Activated naive CD4-positive, alpha-beta T cell treated with anti-CD3 and anti-CD28 coated beads, Interleukin-2, amount 50 U/mL, for 72 hours (primary cell): ENCODE results near the gene ZNF681. TPM values are rescaled to one million over a fixed set of nuclear protein-coding genes. Genes with fewer than 3 reads are reported as not detected.

Source experiments
- ATAC-seq, 2 donors: fragments of 150-1000 bp; cut with Tn5 transposase; 2 replicates each; pipeline ENCODE4 v1.10.0; 2021; ENCODE audit warnings: mild to moderate bottlenecking in 2 of 2, moderate library complexity in 2 of 2
- DNase-seq, 2 donors: peaks; one replicate each; pipeline ENCODE4 v3.0.0; 2021 to 2022; ENCODE audit warnings: low spot score in 2 of 2
- H3K27ac Mint-ChIP-seq, 2 donors: one replicate each; pipeline ENCODE4 v1.8.0; 2022; ENCODE audit warnings: mild to moderate bottlenecking in 2 of 2, mixed read lengths in 2 of 2
- H3K36me3 Mint-ChIP-seq, 2 donors: one replicate each; pipeline ENCODE4 v1.8.0; 2022; ENCODE audit warnings: mixed read lengths in 2 of 2
- H3K9me3 Mint-ChIP-seq, 2 donors: one replicate each; pipeline ENCODE4 v1.8.0; 2022; ENCODE audit warnings: mixed read lengths in 2 of 2
- total RNA-seq, 2 donors: library from RNA; stranded (reverse); gene quantifications; one replicate each; pipeline ENCODE4 v1.2.3, GENCODE V29; 2022

The ZNF681 gene
- total RNA-seq = 1 to 10 TPM; 2.4 to 5.8 TPM

DNA sequence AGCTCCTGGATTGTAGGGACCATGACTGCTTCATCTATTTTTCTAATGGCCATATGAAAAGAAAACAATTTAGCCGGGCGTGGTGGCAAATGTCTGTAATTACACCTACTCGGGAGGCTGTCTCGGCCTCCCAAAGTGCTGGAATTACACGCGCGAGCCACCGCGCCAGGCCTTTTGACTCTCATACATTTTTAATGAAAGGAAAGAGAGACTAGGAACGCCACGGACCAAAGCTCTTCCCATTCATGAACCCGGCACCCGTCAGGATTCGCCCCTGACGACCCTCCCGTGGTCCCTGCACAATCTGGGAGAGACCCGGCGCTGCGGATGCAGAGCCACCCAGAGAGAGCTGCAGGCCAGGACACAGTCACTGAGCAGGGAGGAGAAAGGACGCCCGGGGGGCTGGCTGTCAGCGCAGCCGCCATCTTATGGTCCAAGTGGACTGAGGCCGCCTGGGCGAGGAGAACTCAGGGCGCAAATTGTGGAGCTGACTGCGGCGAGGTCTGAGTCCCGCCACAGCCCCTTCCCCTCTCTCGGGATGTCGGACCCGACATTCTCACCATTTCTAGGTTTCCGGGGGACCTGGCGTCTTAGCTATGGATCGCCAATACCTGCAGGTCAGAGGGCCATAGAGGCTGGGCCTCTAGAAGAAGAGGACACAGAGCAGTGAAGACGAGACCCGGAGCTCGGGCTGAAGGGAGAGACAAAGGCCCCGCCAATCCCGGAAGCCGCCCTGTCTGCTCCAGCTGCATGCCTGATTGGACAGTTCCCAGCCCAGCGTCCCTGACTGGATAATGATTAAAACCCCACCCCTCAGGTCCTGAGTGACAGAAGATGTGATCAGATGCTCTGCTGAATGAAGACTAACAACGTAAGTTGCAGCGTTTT is at the start of gene ZNF681:
TSS of gene ZNF681 (minus strand) at position 705 of the 888 bp plus-strand sequence. CDS start at position 563, 142 bp downstream.
- H3K36me3 Mint-ChIP-seq = peaks cover 26 to 47% of the 10 kb centered on the region in 2 donors
- peak within 1 kb of the TSS; percentile 96 to 97 for H3K27ac Mint-ChIP-seq
- peak; percentile 90 to 91 for ATAC-seq

GRCh38 chr19:23804676-23805075 is 46.0 kb upstream of the ZNF681 start:
- no peak for DNase-seq
- no peaks in the 10 kb centered on the region for H3K9me3 Mint-ChIP-seq
- no peak for ATAC-seq
- H3K27ac Mint-ChIP-seq = no peak overlapping the region
- H3K36me3 Mint-ChIP-seq = peaks cover 9 to 10% of the 10 kb centered on the region in 2 donors

More for the DNA sequence above, at the start of gene ZNF681:
- DNase-seq = peak; percentile 79 to 90
- peaks cover 7 to 10% of the 10 kb centered on the region in 2 donors for H3K9me3 Mint-ChIP-seq

DNA sequence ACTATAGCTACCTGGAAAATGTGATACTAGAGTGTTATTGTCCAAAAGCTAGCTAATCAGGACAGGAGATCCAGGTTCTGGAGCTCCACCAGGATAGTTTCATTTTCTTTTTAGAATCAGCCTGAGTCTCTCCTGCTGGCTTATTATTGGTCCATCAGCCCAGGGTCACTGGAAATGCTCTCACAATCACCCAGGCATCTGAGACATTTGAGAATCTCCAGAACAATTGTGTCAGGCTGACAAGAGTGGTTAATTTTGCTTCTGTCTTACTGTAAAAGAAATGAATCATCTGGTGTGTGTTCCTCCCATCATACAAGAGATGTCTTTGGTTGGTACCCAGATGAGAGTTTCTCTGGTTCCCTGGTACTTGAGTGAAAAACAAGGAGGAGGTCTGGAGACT is 43.6 kb upstream of the ZNF681 start:
- peak in 1 of 2 donors; percentile 61 for ATAC-seq
- H3K36me3 Mint-ChIP-seq = peaks cover 9 to 12% of the 10 kb centered on the region in 2 donors
- H3K27ac Mint-ChIP-seq = peak overlapping the region in 1 of 2 donors; percentile 82
- DNase-seq = no peak
- H3K9me3 Mint-ChIP-seq = peaks cover 0 to 6% of the 10 kb centered on the region in 2 donors

- no peak for ATAC-seq
- H3K27ac Mint-ChIP-seq = peak overlapping the region in 1 of 2 donors; percentile 82
- DNase-seq = no peak
- H3K36me3 Mint-ChIP-seq = peaks cover 14 to 15% of the 10 kb centered on the region in 2 donors
- peaks cover 0 to 6% of the 10 kb centered on the region in 2 donors for H3K9me3 Mint-ChIP-seq
Measured at GRCh38 chr19:23801803-23802202, 43.1 kb upstream of the ZNF681 start.

GRCh38 chr19:23800868-23801267 is 42.2 kb upstream of the ZNF681 start:
- Mint-ChIP-seq H3K36me3 (peaks cover 18 to 23% of the 10 kb centered on the region in 2 donors), H3K9me3 (peaks cover 0 to 6% of the 10 kb centered on the region in 2 donors), H3K27ac (no peak overlapping the region)
- DNase-seq = no peak
- ATAC-seq = no peak

DNA sequence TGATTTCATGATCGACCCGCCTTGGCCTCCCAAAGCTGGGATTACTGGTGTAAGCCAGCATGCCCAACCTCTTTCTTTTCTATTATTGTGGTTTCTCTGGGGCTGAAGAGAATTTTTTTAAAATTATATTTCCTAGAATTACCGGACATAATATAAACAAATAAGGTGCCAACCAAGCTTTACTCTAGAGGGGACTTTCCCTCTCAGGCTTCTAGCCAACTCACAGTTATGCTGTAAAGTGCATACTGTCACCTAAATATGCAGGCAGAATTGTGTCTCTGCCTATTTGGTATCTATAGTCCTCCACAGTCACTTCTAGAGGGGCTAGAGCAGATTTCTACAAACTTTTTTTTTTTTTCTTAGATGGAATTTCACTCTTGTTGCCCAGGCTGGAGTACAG is 41.6 kb upstream of the ZNF681 start:
- ATAC-seq = no peak
- no peak overlapping the region for H3K27ac Mint-ChIP-seq
- H3K36me3 Mint-ChIP-seq = peaks cover 24 to 29% of the 10 kb centered on the region in 2 donors
- peaks cover 0 to 8% of the 10 kb centered on the region in 2 donors for H3K9me3 Mint-ChIP-seq
- no peak for DNase-seq

- no peak for DNase-seq
Measured at GRCh38 chr19:23799321-23799720, 40.6 kb upstream of the ZNF681 start.

GRCh38 chr19:23795462-23795861 is 36.8 kb upstream of the ZNF681 start:
- DNase-seq (no peak), ATAC-seq (no peak)
- peaks cover 25 to 36% of the 10 kb centered on the region in 2 donors for H3K36me3 Mint-ChIP-seq
- peak overlapping the region in 1 of 2 donors; percentile 60 for H3K27ac Mint-ChIP-seq
- peaks cover 3 to 14% of the 10 kb centered on the region in 2 donors for H3K9me3 Mint-ChIP-seq

More at GRCh38 chr19:23799321-23799720, 40.6 kb upstream of the ZNF681 start:
- Mint-ChIP-seq H3K36me3 (peaks cover 27 to 34% of the 10 kb centered on the region in 2 donors), H3K27ac (peak overlapping the region; percentile 40 to 60), H3K9me3 (peaks cover 0 to 14% of the 10 kb centered on the region in 2 donors)
- ATAC-seq = peak; percentile 74 to 81

- no peak for ATAC-seq
- no peak for DNase-seq
- H3K27ac Mint-ChIP-seq = no peak overlapping the region
- H3K36me3 Mint-ChIP-seq = peaks cover 33 to 42% of the 10 kb centered on the region in 2 donors
- peaks cover 3 to 13% of the 10 kb centered on the region in 2 donors for H3K9me3 Mint-ChIP-seq
Measured at GRCh38 chr19:23792784-23793183, 34.1 kb upstream of the ZNF681 start.

- Mint-ChIP-seq H3K9me3 (peaks cover 3 to 8% of the 10 kb centered on the region in 2 donors), H3K36me3 (peaks cover 31 to 33% of the 10 kb centered on the region in 2 donors), H3K27ac (no peak overlapping the region)
- ATAC-seq (no peak), DNase-seq (no peak)
Measured at GRCh38 chr19:23790641-23791488, 32.2 kb upstream of the ZNF681 start.

DNA sequence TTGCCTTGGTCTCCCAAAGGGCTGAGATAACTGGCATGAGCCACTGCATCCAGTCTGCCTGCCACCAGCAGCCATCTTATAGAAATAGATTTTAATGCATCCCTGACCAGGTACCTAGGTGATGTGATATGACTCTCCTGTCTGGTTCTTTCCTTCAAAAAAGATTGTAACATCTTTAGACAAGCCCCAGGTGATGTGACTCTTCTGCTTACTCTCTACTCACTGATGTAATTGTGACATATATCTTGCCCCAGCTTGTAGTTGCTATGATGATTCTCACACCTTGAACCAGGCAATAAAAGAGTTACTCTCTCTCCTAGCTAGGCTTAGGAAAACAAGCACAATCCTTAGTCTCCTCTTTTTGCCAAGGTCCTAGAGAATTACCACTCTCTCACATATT is 30.6 kb upstream of the ZNF681 start:
- Mint-ChIP-seq H3K36me3 (peaks cover 24 to 28% of the 10 kb centered on the region in 2 donors), H3K9me3 (peaks cover 0 to 3% of the 10 kb centered on the region in 2 donors), H3K27ac (no peak overlapping the region)
- DNase-seq = no peak
- no peak for ATAC-seq

GRCh38 chr19:23788411-23788810 is 29.7 kb upstream of the ZNF681 start:
- Mint-ChIP-seq H3K27ac (peak overlapping the region in 1 of 2 donors; percentile 14), H3K9me3 (no peaks in the 10 kb centered on the region), H3K36me3 (peaks cover 18 to 35% of the 10 kb centered on the region in 2 donors)
- ATAC-seq (peak; percentile 56 to 72), DNase-seq (no peak)

DNA sequence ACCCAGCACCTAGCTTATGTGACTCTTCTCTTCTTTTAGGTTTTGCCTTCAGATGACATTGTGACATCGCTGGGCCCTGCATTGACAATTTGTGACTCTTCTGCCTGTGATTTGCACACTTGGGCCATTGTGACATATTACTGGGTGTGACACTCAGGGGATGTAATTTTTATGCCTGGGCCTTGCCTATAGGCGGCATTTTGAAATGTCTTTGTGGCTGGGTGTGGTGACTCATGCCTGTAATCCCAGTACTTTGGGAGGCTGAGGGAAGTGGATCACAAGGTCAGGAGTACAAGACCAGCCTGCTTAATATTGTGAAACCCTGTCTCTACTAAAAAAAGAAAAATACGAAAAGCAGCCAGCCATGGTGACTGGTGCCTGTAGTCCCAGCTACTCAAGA is 28.4 kb upstream of the ZNF681 start:
- peaks cover 23 to 47% of the 10 kb centered on the region in 2 donors for H3K36me3 Mint-ChIP-seq

GRCh38 chr19:23785982-23786381 is 27.3 kb upstream of the ZNF681 start:
- H3K36me3 Mint-ChIP-seq = peaks cover 31 to 52% of the 10 kb centered on the region in 2 donors

More for the DNA sequence above, 28.4 kb upstream of the ZNF681 start:
- DNase-seq = no peak
- ATAC-seq = no peak
- no peak overlapping the region for H3K27ac Mint-ChIP-seq
- H3K9me3 Mint-ChIP-seq = peaks cover 5 to 6% of the 10 kb centered on the region in 2 donors

GRCh38 chr19:23784274-23784673 is 25.6 kb upstream of the ZNF681 start:
- Mint-ChIP-seq H3K36me3 (peaks cover 45 to 68% of the 10 kb centered on the region in 2 donors), H3K9me3 (peaks cover 5 to 6% of the 10 kb centered on the region in 2 donors), H3K27ac (no peak overlapping the region)
- DNase-seq (no peak), ATAC-seq (peak; percentile 33 to 45)

More at GRCh38 chr19:23785982-23786381, 27.3 kb upstream of the ZNF681 start:
- ATAC-seq (no peak), DNase-seq (no peak)
- H3K9me3 Mint-ChIP-seq = peaks cover 5 to 6% of the 10 kb centered on the region in 2 donors
- no peak overlapping the region for H3K27ac Mint-ChIP-seq

GRCh38 chr19:23783636-23784035 is 24.9 kb upstream of the ZNF681 start:
- ATAC-seq = peak in 1 of 2 donors; percentile 34
- Mint-ChIP-seq H3K36me3 (peaks cover 48 to 73% of the 10 kb centered on the region in 2 donors), H3K9me3 (peaks cover 5 to 7% of the 10 kb centered on the region in 2 donors), H3K27ac (no peak overlapping the region)
- DNase-seq = no peak
